ENCODE results near the gene CD8B2. TPM values are rescaled to one million over a fixed set of nuclear protein-coding genes. Genes with fewer than 3 reads are reported as not detected.

CD8B2 gene
- total and polyA plus RNA-seq, 8 donors, result 0.03 to 0.25 (median 0.13) TPM; not detected in 4

DNA sequence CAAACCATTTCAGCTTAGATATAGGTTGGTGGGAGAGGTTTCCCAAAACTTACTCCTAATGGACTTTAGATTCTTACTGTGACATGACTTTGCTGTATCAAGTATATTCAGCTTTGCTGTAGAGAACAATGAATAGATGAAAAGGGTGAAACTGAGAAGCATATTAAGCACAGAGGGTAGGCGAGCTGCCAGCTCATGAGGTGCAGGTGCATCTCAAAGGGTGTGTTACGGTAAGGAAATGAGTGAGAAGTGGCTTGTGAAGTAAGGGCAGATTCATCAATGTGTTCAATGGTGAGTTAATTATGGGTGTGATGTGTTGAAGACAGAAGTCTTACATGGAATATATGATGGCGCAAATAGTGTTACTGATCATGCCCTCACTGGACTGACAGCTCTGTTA, 49.3 kb downstream of the CD8B2 start:
- no peak overlapping the region for H3K4me3 ChIP-seq
- no peak overlapping the region for H3K27ac ChIP-seq
- no peaks in the 10 kb centered on the region for H3K27me3 ChIP-seq
- intact Hi-C loops (cut with DNase I), result no loop called here
- H3K9me3 ChIP-seq, result no peaks in the 10 kb centered on the region
- 79 to 80% methylated on average over 3 of the region's 3 CpGs for WGBS, 2 donors
- no peak for TF ChIP-seq CTCF (IDR thresholded peaks at IDR 0.05)
- FAIRE-seq (no peak), ATAC-seq (no peak), DNase-seq (no peak)
- no peaks in the 10 kb centered on the region for H3K36me3 ChIP-seq
- no peaks in the 10 kb centered on the region for H3K4me1 ChIP-seq

- 78% methylated on average over 4 of the region's 4 CpGs for WGBS, 2 donors
- no peaks in the 10 kb centered on the region for H3K36me3 ChIP-seq
- H3K27me3 ChIP-seq, result no peaks in the 10 kb centered on the region
- H3K27ac ChIP-seq, result peak overlapping the region in 1 of 4 donors; percentile 23
- FAIRE-seq, result no peak
- DNase-seq, result peak in 1 of 6 donors; percentile 42
- H3K4me1 ChIP-seq, result no peaks in the 10 kb centered on the region
- no peak for TF ChIP-seq CTCF (IDR thresholded peaks at IDR 0.05)
- H3K4me3 ChIP-seq, result no peak overlapping the region
- peak in 3 of 4 donors; percentile 15 to 85 (median 76) for ATAC-seq
- H3K9me3 ChIP-seq, result no peaks in the 10 kb centered on the region
- intact Hi-C loops (cut with DNase I), result no loop called here
These were observed 49.9 kb downstream of the CD8B2 start for GRCh38 chr2:106537047-106537446.

- WGBS, 2 donors, result 70 to 73% methylated on average over 10 of the region's 10 CpGs
- H3K27ac ChIP-seq, result peak overlapping the region in 1 of 4 donors; percentile 23
- intact Hi-C loops (cut with DNase I), result no loop called here
- no peak for TF ChIP-seq CTCF (IDR thresholded peaks at IDR 0.05)
- no peak for FAIRE-seq
- H3K36me3 ChIP-seq, result no peaks in the 10 kb centered on the region
- ATAC-seq, result peak in 3 of 4 donors; percentile 7 to 65 (median 59)
- no peak for DNase-seq
- no peaks in the 10 kb centered on the region for H3K9me3 ChIP-seq
- no peaks in the 10 kb centered on the region for H3K4me1 ChIP-seq
- H3K4me3 ChIP-seq, result no peak overlapping the region
- H3K27me3 ChIP-seq, result no peaks in the 10 kb centered on the region
These were observed 50.6 kb downstream of the CD8B2 start for GRCh38 chr2:106537791-106538191.

GRCh38 chr2:106540886-106541285, 53.7 kb downstream of the CD8B2 start:
- Histone ChIP-seq H3K27me3 (no peaks in the 10 kb centered on the region), H3K9me3 (no peaks in the 10 kb centered on the region), H3K4me1 (no peaks in the 10 kb centered on the region), H3K4me3 (no peak overlapping the region), H3K36me3 (no peaks in the 10 kb centered on the region), H3K27ac (no peak overlapping the region)
- ATAC-seq, result no peak
- TF ChIP-seq CTCF (IDR thresholded peaks at IDR 0.05), result no peak
- no peak for DNase-seq
- FAIRE-seq, result no peak
- intact Hi-C loops (cut with DNase I), result no loop called here
- WGBS, 2 donors, result 86 to 90% methylated on average over 5 of the region's 5 CpGs

DNA sequence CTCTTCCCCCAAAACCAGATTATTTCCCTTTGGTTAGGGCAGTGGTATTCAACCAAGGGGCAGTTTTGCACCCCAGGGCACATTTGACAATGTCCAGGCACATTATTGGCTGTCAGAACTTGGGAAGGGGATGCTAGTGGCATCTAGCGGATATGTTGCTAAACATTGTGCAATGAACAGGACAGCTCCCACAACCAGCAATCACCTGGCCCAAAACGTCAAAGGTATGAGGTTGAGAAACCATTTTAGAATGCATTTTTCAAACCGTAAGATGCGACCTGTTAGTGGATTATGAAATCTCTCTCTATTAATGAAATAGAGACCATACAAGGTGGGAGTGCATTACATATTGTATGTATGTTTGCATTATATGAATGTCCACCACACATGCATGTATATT, 54.2 kb downstream of the CD8B2 start:
- Histone ChIP-seq H3K27ac (no peak overlapping the region), H3K4me3 (no peak overlapping the region), H3K4me1 (no peaks in the 10 kb centered on the region), H3K9me3 (no peaks in the 10 kb centered on the region), H3K36me3 (no peaks in the 10 kb centered on the region), H3K27me3 (no peaks in the 10 kb centered on the region)
- intact Hi-C loops (cut with DNase I), result no loop called here
- no peak for TF ChIP-seq CTCF (IDR thresholded peaks at IDR 0.05)
- FAIRE-seq (no peak), ATAC-seq (no peak), DNase-seq (no peak)
- WGBS, 2 donors, result 75 to 79% methylated on average over 4 of the region's 4 CpGs

Measured in pancreas (tissue), 10 donors.